HEK293 (cell line): Measurements from ENCODE around the gene TM6SF1.

ENCODE experiments used
- CTCF ChIA-PET: fragments of 350-600 bp; formaldehyde crosslinking; extraction: SDS; loops from one replicate; lab custom pipeline; 2021; ENCODE audit warnings: antibody characterized with exemption; lab: Yijun Ruan, JAX
- POLR2A ChIA-PET: fragments of 300-600 bp; formaldehyde crosslinking; extraction: SDS; loops from one replicate; lab custom pipeline; 2020; ENCODE audit warnings: antibody characterized with exemption, inconsistent platforms; lab: Yijun Ruan, JAX
- H3K27ac ChIP-seq: fragments of 200-500 bp; sonication (Bioruptor generic); 2 replicates; pipeline ENCODE4 v1.5.1; 2014; ENCODE audit warnings: low read depth, low read length, control low read depth, inconsistent platforms; ENCODE audit errors: extremely low read depth
- H3K36me3 ChIP-seq, 2 experiments: fragments of 200-500 bp in 1 of 2; sonication (Bioruptor generic) in 1 of 2; 1 replicate in 1 of 2; 2 replicates in 1 of 2; pipeline ENCODE4 v1.5.1; 2014 to 2017; ENCODE audit warnings: inconsistent platforms in 2 of 2, low read length in 2 of 2; ENCODE audit not compliant: control insufficient read depth in 2 of 2, insufficient read depth in 1 of 2
- H3K4me1 ChIP-seq: fragments of 200-500 bp; sonication (Bioruptor generic); 2 replicates; pipeline ENCODE4 v1.5.1; 2014; ENCODE audit warnings: mild to moderate bottlenecking, low read length, inconsistent platforms; ENCODE audit not compliant: control insufficient read depth, insufficient read depth
- H3K4me3 ChIP-seq: 2 replicates; pipeline ENCODE4 v1.5.1; 2011; ENCODE audit warnings: low read depth, mild to moderate bottlenecking, control low read depth, low read length, moderate library complexity
- H3K9me3 ChIP-seq: fragments of 200-500 bp; sonication (Bioruptor generic); 2 replicates; pipeline ENCODE4 v1.5.1; 2014; ENCODE audit warnings: low read depth, low read length, inconsistent platforms; ENCODE audit not compliant: control insufficient read depth, insufficient read depth
- KLF1 ChIP-seq: fragments of 450-650 bp; formaldehyde crosslinking; IDR thresholded peaks from 2 replicates; pipeline ENCODE4 v1.5.1; 2016; ENCODE audit warnings: missing biosample characterization, missing genetic modification characterization
- MEIS1 ChIP-seq: sonication (generic); formaldehyde crosslinking; IDR thresholded peaks from 2 replicates; pipeline ENCODE4 v1.8.1; 2022; ENCODE audit warnings: missing genetic modification reagents, mild to moderate bottlenecking, borderline replicate concordance
- PRDM2 ChIP-seq: fragments of 450-650 bp; formaldehyde crosslinking; IDR thresholded peaks from 2 replicates; pipeline ENCODE4 v1.5.1; 2016; ENCODE audit warnings: missing biosample characterization, missing genetic modification characterization, borderline replicate concordance
- SETDB1 ChIP-seq: IDR thresholded peaks from one replicate; pipeline ENCODE4 v1.6.1; 2017; ENCODE audit warnings: mild to moderate bottlenecking, low read length, moderate library complexity, mixed read lengths; ENCODE audit not compliant: insufficient read length
- SP7 ChIP-seq: fragments of 450-650 bp; formaldehyde crosslinking; IDR thresholded peaks from 2 replicates; pipeline ENCODE4 v1.5.1; 2016; ENCODE audit warnings: missing biosample characterization, missing genetic modification characterization
- WT1 ChIP-seq: fragments of 450-650 bp; formaldehyde crosslinking; IDR thresholded peaks from 2 replicates; pipeline ENCODE4 v1.5.1; 2016; ENCODE audit warnings: missing biosample characterization, missing genetic modification characterization
- YY1 ChIP-seq: fragments of 450-650 bp; formaldehyde crosslinking; IDR thresholded peaks from 2 replicates; pipeline ENCODE4 v1.5.1; 2018; ENCODE audit warnings: missing biosample characterization, missing genetic modification characterization
- ZBTB17 ChIP-seq: fragments of 450-650 bp; formaldehyde crosslinking; IDR thresholded peaks from 2 replicates; pipeline ENCODE4 v1.5.1; 2016; ENCODE audit warnings: missing biosample characterization, missing genetic modification characterization
- ZBTB20 ChIP-seq: fragments of 450-650 bp; formaldehyde crosslinking; IDR thresholded peaks from 2 replicates; pipeline ENCODE4 v1.5.1; 2016; ENCODE audit warnings: missing biosample characterization, missing genetic modification characterization
- ZFHX2 ChIP-seq: fragments of 450-650 bp; formaldehyde crosslinking; conservative IDR thresholded peaks from 2 replicates; pipeline ENCODE4 v1.5.1; 2016; ENCODE audit warnings: missing biosample characterization, missing genetic modification characterization
- ZNF121 ChIP-seq: fragments of 450-650 bp; formaldehyde crosslinking; IDR thresholded peaks from 2 replicates; pipeline ENCODE4 v1.5.1; 2016; ENCODE audit warnings: missing biosample characterization, missing genetic modification characterization
- ZNF133 ChIP-seq: fragments of 450-650 bp; formaldehyde crosslinking; IDR thresholded peaks from 2 replicates; pipeline ENCODE4 v1.5.1; 2016; ENCODE audit warnings: missing biosample characterization, missing genetic modification characterization
- ZNF155 ChIP-seq: fragments of 450-650 bp; formaldehyde crosslinking; IDR thresholded peaks from 2 replicates; pipeline ENCODE4 v1.5.1; 2016; ENCODE audit warnings: missing biosample characterization, missing genetic modification characterization
- ZNF169 ChIP-seq: fragments of 450-650 bp; formaldehyde crosslinking; IDR thresholded peaks from 2 replicates; pipeline ENCODE4 v1.5.1; 2016; ENCODE audit warnings: missing biosample characterization, missing genetic modification characterization
- ZNF274 ChIP-seq, 2 experiments: fragments of 200-500 bp in 1 of 2; fragments of 450-650 bp in 1 of 2; sonication (Bioruptor generic) in 1 of 2; formaldehyde crosslinking in 1 of 2; IDR thresholded peaks; 2 replicates each; pipeline versions ENCODE4 v1.5.1 to v1.6.1; 2014 to 2016; ENCODE audit warnings: borderline replicate concordance in 1 of 2, inconsistent platforms in 1 of 2, low read length in 1 of 2, missing biosample characterization in 1 of 2, missing genetic modification characterization in 1 of 2
- ZNF404 ChIP-seq: fragments of 450-650 bp; formaldehyde crosslinking; IDR thresholded peaks from 2 replicates; pipeline ENCODE4 v1.5.1; 2017; ENCODE audit warnings: missing biosample characterization, missing genetic modification characterization
- ZNF510 ChIP-seq: fragments of 450-650 bp; formaldehyde crosslinking; IDR thresholded peaks from 2 replicates; pipeline ENCODE4 v1.5.1; 2018; ENCODE audit warnings: mild to moderate bottlenecking, missing genetic modification characterization, missing biosample characterization; ENCODE audit not compliant: insufficient replicate concordance
- ZNF555 ChIP-seq: fragments of 450-650 bp; formaldehyde crosslinking; conservative IDR thresholded peaks from 2 replicates; pipeline ENCODE4 v1.5.1; 2017; ENCODE audit warnings: missing biosample characterization, mild to moderate bottlenecking, missing genetic modification characterization, inconsistent platforms
- ZNF624 ChIP-seq: fragments of 450-650 bp; formaldehyde crosslinking; IDR thresholded peaks from 2 replicates; pipeline ENCODE4 v1.5.1; 2017; ENCODE audit warnings: missing biosample characterization, missing genetic modification characterization
- ZNF629 ChIP-seq: fragments of 450-650 bp; formaldehyde crosslinking; IDR thresholded peaks from 2 replicates; pipeline ENCODE4 v1.5.1; 2017; ENCODE audit warnings: missing biosample characterization, missing genetic modification characterization
- ZNF670 ChIP-seq: fragments of 450-650 bp; formaldehyde crosslinking; IDR thresholded peaks from 2 replicates; pipeline ENCODE4 v1.5.1; 2016; ENCODE audit warnings: missing biosample characterization, missing genetic modification characterization, low read depth
- ZNF677 ChIP-seq: fragments of 450-650 bp; IDR thresholded peaks from 2 replicates; pipeline ENCODE4 v1.5.0; 2018; ENCODE audit warnings: missing biosample characterization, mild to moderate bottlenecking, missing genetic modification characterization, moderate library complexity
- ZSCAN30 ChIP-seq: fragments of 450-650 bp; IDR thresholded peaks from 2 replicates; pipeline ENCODE4 v1.5.1; 2018; ENCODE audit warnings: missing biosample characterization, mild to moderate bottlenecking, missing genetic modification characterization, moderate library complexity
- TF ChIP-seq, protein P1 (sequence below): fragments of 450-650 bp; formaldehyde crosslinking; IDR thresholded peaks from 2 replicates; pipeline ENCODE4 v1.5.1; 2016; ENCODE audit warnings: missing biosample characterization, missing genetic modification characterization
- TF ChIP-seq, protein P2 (sequence below): fragments of 450-650 bp; IDR thresholded peaks from 2 replicates; pipeline ENCODE4 v1.5.1; 2018; ENCODE audit warnings: missing biosample characterization, missing genetic modification characterization

The TM6SF1 gene

DNA sequence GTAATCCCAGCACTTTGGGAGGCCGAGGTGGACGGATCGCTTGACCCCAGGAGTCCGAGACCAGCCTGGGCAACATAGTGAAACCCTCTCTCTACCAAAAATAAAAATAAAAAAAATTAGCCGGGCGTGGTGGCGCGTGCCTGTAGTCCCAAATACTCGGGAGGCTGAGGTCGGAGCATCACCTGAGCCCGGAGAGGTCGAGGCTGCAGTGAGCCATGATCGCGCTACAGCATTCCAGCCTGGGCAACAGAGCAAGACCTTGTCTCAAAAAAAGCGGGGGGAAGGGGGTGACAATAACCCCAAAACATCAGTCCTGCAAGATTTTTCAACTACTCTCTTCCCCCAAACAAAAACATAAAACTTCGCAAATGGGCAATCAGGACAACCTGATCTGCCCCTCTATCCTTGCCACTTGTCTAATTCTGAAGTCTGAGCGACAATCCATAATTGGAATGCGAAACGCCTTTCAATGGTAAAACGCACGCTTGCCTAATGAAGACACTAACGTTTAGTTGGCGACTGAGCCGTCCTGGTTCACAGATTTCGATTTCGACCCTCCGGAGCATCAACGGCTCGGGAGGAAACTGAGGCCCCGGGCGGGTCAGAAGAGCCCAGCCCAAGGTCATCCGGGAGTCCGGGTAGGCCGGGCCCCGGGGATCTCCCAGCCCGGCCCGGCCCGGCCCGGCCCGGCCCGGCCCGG lies 41.3 kb upstream of the TM6SF1 start (continued):
- TF ChIP-seq PRDM2 (tag by site-specific recombination) (no peak), ZNF155 (tag by site-specific recombination) (no peak), ZNF555 (no peak), ZNF670 (no peak), ZNF169 (tag by site-specific recombination) (no peak), WT1 (tag by site-specific recombination) (no peak), ZNF133 (tag by site-specific recombination) (no peak), ZNF121 (peak; percentile 95), ZNF404 (no peak), ZNF624 (tag by site-specific recombination) (no peak), ZNF510 (tag by site-specific recombination) (no peak), ZNF629 (tag by site-specific recombination) (no peak), ZBTB17 (tag by site-specific recombination) (peak; percentile 78), KLF1 (tag by site-specific recombination) (no peak), MEIS1 (CRISPR knock-in tag) (peak; percentile 69; the same call in 1 of the 2 replicates)
- TF ChIP-seq, protein P1, sequence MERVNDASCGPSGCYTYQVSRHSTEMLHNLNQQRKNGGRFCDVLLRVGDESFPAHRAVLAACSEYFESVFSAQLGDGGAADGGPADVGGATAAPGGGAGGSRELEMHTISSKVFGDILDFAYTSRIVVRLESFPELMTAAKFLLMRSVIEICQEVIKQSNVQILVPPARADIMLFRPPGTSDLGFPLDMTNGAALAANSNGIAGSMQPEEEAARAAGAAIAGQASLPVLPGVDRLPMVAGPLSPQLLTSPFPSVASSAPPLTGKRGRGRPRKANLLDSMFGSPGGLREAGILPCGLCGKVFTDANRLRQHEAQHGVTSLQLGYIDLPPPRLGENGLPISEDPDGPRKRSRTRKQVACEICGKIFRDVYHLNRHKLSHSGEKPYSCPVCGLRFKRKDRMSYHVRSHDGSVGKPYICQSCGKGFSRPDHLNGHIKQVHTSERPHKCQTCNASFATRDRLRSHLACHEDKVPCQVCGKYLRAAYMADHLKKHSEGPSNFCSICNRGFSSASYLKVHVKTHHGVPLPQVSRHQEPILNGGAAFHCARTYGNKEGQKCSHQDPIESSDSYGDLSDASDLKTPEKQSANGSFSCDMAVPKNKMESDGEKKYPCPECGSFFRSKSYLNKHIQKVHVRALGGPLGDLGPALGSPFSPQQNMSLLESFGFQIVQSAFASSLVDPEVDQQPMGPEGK (tag by site-specific recombination): no peak
- TF ChIP-seq, all 188 proteins: peak for 7

- H3K4me1 ChIP-seq: peaks cover 30% of the 10 kb centered on the region
- ChIA-PET POLR2A (interaction anchor here (0.6 to 3.1 kb wide), 13 partner anchors 9 to 218 kb away, joined by 3 to 17 read pairs (median 4); partner anchors contain the start of genes C15orf40, RAMAC and TM6SF1), CTCF (interaction anchor here (0.5 to 1.2 kb wide), 6 partner anchors 9 to 182 kb away, joined by 3 to 5 read pairs (median 4); partner anchors contain the start of gene C15orf40)
- H3K27ac ChIP-seq: peak within 1 kb of the TSS; percentile 96
- H3K36me3 ChIP-seq: no peaks in the 10 kb centered on the region
- H3K9me3 ChIP-seq: no peaks in the 10 kb centered on the region
- peak within 1 kb of the TSS; percentile 91 for H3K4me3 ChIP-seq
- TF ChIP-seq YY1 (tag by site-specific recombination) (peak; percentile 89), ZSCAN30 (tag by site-specific recombination) (peak; percentile 89), SP7 (tag by site-specific recombination) (peak; percentile 61; the same call in 1 of the 2 replicates), ZNF274 (IDR thresholded peaks at IDR 0.05; ENCODE audit: low read length) (no peak), ZNF274 (tag by site-specific recombination; IDR thresholded peaks at IDR 0.05; ENCODE audit: borderline replicate concordance) (no peak), ZNF677 (peak; percentile 39; the same call in 1 of the 2 replicates), ZFHX2 (tag by site-specific recombination) (peak; percentile 94), ZBTB20 (tag by site-specific recombination) (peak; percentile 83), SETDB1 (no peak)
- TF ChIP-seq, protein P2, sequence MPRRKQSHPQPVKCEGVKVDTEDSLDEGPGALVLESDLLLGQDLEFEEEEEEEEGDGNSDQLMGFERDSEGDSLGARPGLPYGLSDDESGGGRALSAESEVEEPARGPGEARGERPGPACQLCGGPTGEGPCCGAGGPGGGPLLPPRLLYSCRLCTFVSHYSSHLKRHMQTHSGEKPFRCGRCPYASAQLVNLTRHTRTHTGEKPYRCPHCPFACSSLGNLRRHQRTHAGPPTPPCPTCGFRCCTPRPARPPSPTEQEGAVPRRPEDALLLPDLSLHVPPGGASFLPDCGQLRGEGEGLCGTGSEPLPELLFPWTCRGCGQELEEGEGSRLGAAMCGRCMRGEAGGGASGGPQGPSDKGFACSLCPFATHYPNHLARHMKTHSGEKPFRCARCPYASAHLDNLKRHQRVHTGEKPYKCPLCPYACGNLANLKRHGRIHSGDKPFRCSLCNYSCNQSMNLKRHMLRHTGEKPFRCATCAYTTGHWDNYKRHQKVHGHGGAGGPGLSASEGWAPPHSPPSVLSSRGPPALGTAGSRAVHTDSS: peak; percentile 52
These were observed 40.5 kb upstream of the TM6SF1 start, which contains the start of gene BTBD1 for GRCh38 chr15:83066734-83067637. BTBD1 (minus strand) TSS chr15:83067252; CDS start chr15:83067151, 101 bp downstream.
